H1 (cell line): ENCODE measurements around the gene CTIF. TPM values are rescaled to one million over a fixed set of nuclear protein-coding genes. Genes with fewer than 3 reads are reported as not detected.

ENCODE experiments used
- CTCF ChIA-PET: fragments of 300-600 bp; sonication (Branson Sonifier 250); formaldehyde crosslinking; loops from one replicate; lab custom pipeline; 2021; ENCODE audit not compliant: partially characterized antibody; lab: Charles Lee
- POLR2A ChIA-PET: fragments of 300-600 bp; sonication (Branson Sonifier 250); formaldehyde crosslinking; loops from one replicate; lab custom pipeline; 2021; ENCODE audit warnings: inconsistent platforms; ENCODE audit not compliant: partially characterized antibody; lab: Charles Lee
- DNase-seq, 2 experiments: peaks; one replicate each; pipeline versions ENCODE4 v3.0.0 to v3.0.0-alpha.2; 2010 to 2022; ENCODE audit warnings: low spot score in 2 of 2, low read depth in 1 of 2, mixed read lengths in 1 of 2
- FAIRE-seq: peaks from 2 replicates; lab custom pipeline; 2011; peaks lifted over from hg19 to GRCh38; lab: Jason Lieb, UNC
- H2AFZ ChIP-seq: 2 replicates; pipeline ENCODE4 v1.8.1; 2012; ENCODE audit warnings: low read length, inconsistent platforms
- H2AK5ac ChIP-seq: 2 replicates; pipeline ENCODE4 v1.6.1; 2013; ENCODE audit warnings: low read depth, low read length
- H2BK120ac ChIP-seq: replicated peaks from 2 replicates; pipeline ENCODE3; 2013; ENCODE audit warnings: low read depth, low read length, inconsistent platforms
- H2BK12ac ChIP-seq: 2 replicates; pipeline ENCODE4 v1.6.1; 2013; ENCODE audit warnings: low read depth, low read length
- H2BK15ac ChIP-seq: 2 replicates; pipeline ENCODE4 v1.6.1; 2013; ENCODE audit warnings: low read length
- H2BK20ac ChIP-seq: 2 replicates; pipeline ENCODE4 v1.6.1; 2013; ENCODE audit warnings: low read length
- H2BK5ac ChIP-seq: 2 replicates; pipeline ENCODE4 v1.6.1; 2013; ENCODE audit warnings: low read depth, low read length
- H3K14ac ChIP-seq: 2 replicates; pipeline ENCODE4 v1.6.1; 2013; ENCODE audit warnings: inconsistent platforms; ENCODE audit not compliant: insufficient read length
- H3K18ac ChIP-seq: 2 replicates; pipeline ENCODE4 v1.6.1; 2013; ENCODE audit warnings: low read length; ENCODE audit errors: extremely low read depth
- H3K23ac ChIP-seq: 2 replicates; pipeline ENCODE4 v1.6.1; 2013; ENCODE audit warnings: inconsistent platforms; ENCODE audit not compliant: insufficient read length
- H3K23me2 ChIP-seq: 2 replicates; pipeline ENCODE4 v1.6.1; 2013; ENCODE audit warnings: low read depth, low read length
- H3K27ac ChIP-seq: 2 replicates; pipeline ENCODE4 v1.6.1; 2011; ENCODE audit warnings: low read depth, low read length, inconsistent platforms
- H3K27me3 ChIP-seq, 4 experiments: replicated peaks in 1 of 4; 1 replicate in 1 of 4; 2 replicates in 3 of 4; pipeline versions ENCODE4 v1.6.1 to v1.8.1; 2011 to 2013; ENCODE audit warnings: low read length in 3 of 4, mild to moderate bottlenecking in 3 of 4, inconsistent platforms in 2 of 4, mixed read lengths in 2 of 4, moderate library complexity in 1 of 4; ENCODE audit not compliant: control insufficient read depth in 3 of 4, insufficient read depth in 3 of 4; ENCODE audit errors: extremely low read depth in 1 of 4
- H3K36me3 ChIP-seq, 4 experiments: 2 replicates each; pipeline versions ENCODE4 v1.6.1 to v1.8.1; 2011 to 2013; ENCODE audit warnings: mild to moderate bottlenecking in 4 of 4, low read length in 3 of 4, moderate library complexity in 2 of 4, control low read depth in 1 of 4, inconsistent platforms in 1 of 4; ENCODE audit not compliant: insufficient read depth in 4 of 4, control insufficient read depth in 2 of 4
- H3K4ac ChIP-seq: replicated peaks from 2 replicates; pipeline ENCODE3; 2013; ENCODE audit warnings: low read length, low read depth, mixed read lengths, inconsistent platforms; ENCODE audit not compliant: insufficient read length
- H3K4me1 ChIP-seq, 4 experiments: replicated peaks in 1 of 4; 1 replicate in 1 of 4; 2 replicates in 3 of 4; pipeline versions ENCODE4 v1.6.1 to v1.8.1; 2011 to 2013; ENCODE audit warnings: low read length in 3 of 4, inconsistent platforms in 2 of 4, mixed read lengths in 1 of 4; ENCODE audit not compliant: insufficient read depth in 4 of 4, control insufficient read depth in 3 of 4
- H3K4me2 ChIP-seq, 2 experiments: 2 replicates each; pipeline versions ENCODE4 v1.6.1 to v1.8.1; 2011 to 2013; ENCODE audit warnings: low read depth in 2 of 2, low read length in 2 of 2, control low read depth in 1 of 2, inconsistent platforms in 1 of 2, mild to moderate bottlenecking in 1 of 2; ENCODE audit not compliant: insufficient read depth in 1 of 2
- H3K4me3 ChIP-seq, 4 experiments: fragments of 200-600, 300-600 bp in 1 of 4; sonication (generic), shearing (Covaris generic), sonication (Bioruptor Twin) in 1 of 4; 2 replicates each; pipeline versions ENCODE4 v1.5.1 to v1.8.1; 2011 to 2016; ENCODE audit warnings: low read length in 4 of 4, low read depth in 3 of 4, control low read depth in 2 of 4, inconsistent platforms in 2 of 4, mild to moderate bottlenecking in 2 of 4, mixed read lengths in 1 of 4, moderate library complexity in 1 of 4; ENCODE audit not compliant: insufficient read depth in 2 of 4; ENCODE audit errors: extremely low read depth in 1 of 4
- H3K56ac ChIP-seq: replicated peaks from 2 replicates; pipeline ENCODE3; 2013; ENCODE audit warnings: low read depth, mild to moderate bottlenecking, mixed read lengths, low read length, inconsistent platforms; ENCODE audit not compliant: insufficient read length
- H3K79me1 ChIP-seq: 2 replicates; pipeline ENCODE4 v1.6.1; 2013; ENCODE audit warnings: low read depth, low read length, control low read depth
- H3K79me2 ChIP-seq, 2 experiments: 2 replicates each; pipeline versions ENCODE4 v1.6.1 to v1.8.1; 2012 to 2013; ENCODE audit warnings: low read length in 2 of 2, mild to moderate bottlenecking in 2 of 2, inconsistent platforms in 1 of 2; ENCODE audit not compliant: insufficient read depth in 2 of 2, control insufficient read depth in 1 of 2
- H3K9ac ChIP-seq, 4 experiments: replicated peaks in 1 of 4; 1 replicate in 1 of 4; 2 replicates in 3 of 4; pipeline versions ENCODE4 v1.6.1 to v1.8.1; 2011 to 2013; ENCODE audit warnings: low read depth in 3 of 4, low read length in 3 of 4, control low read depth in 2 of 4, mild to moderate bottlenecking in 2 of 4, moderate library complexity in 2 of 4, inconsistent platforms in 1 of 4; ENCODE audit errors: extremely low read depth in 1 of 4
- H3K9me3 ChIP-seq, 2 experiments: 2 replicates each; pipeline versions ENCODE4 v1.6.1 to v1.8.1; 2012 to 2013; ENCODE audit warnings: mild to moderate bottlenecking in 2 of 2, moderate library complexity in 2 of 2, control low read depth in 1 of 2, inconsistent platforms in 1 of 2, low read depth in 1 of 2, low read length in 1 of 2, mixed read lengths in 1 of 2; ENCODE audit not compliant: insufficient read depth in 2 of 2
- H4K20me1 ChIP-seq, 2 experiments: replicated peaks in 1 of 2; 2 replicates each; pipeline versions ENCODE3 to v1.8.1; 2011 to 2013; ENCODE audit warnings: inconsistent platforms in 2 of 2, low read length in 2 of 2, mild to moderate bottlenecking in 1 of 2; ENCODE audit not compliant: insufficient read depth in 2 of 2, control insufficient read depth in 1 of 2
- H4K5ac ChIP-seq: 2 replicates; pipeline ENCODE4 v1.6.1; 2013; ENCODE audit warnings: low read length, low read depth, mixed read lengths, inconsistent platforms; ENCODE audit not compliant: insufficient read length
- H4K8ac ChIP-seq: 2 replicates; pipeline ENCODE4 v1.8.0; 2013; ENCODE audit warnings: mild to moderate bottlenecking, moderate library complexity, low read length, inconsistent platforms; ENCODE audit not compliant: insufficient read depth; ENCODE audit errors: extremely low read depth
- H4K91ac ChIP-seq: replicated peaks from 2 replicates; pipeline ENCODE3; 2013; ENCODE audit warnings: low read length, mixed read lengths, inconsistent platforms; ENCODE audit not compliant: insufficient read length
- BRCA1 ChIP-seq: IDR thresholded peaks from 2 replicates; pipeline ENCODE4 v1.6.1; 2012; ENCODE audit warnings: low read depth, low read length, improper control_type of control experiment
- CHD2 ChIP-seq: IDR thresholded peaks from 2 replicates; pipeline ENCODE4 v1.6.1; 2012; ENCODE audit warnings: low read length, improper control_type of control experiment
- PHF8 ChIP-seq: fragments of 200-600 bp; sonication (generic); conservative IDR thresholded peaks from 2 replicates; pipeline ENCODE4 v1.7.1; 2012; ENCODE audit warnings: low read depth, mild to moderate bottlenecking, inconsistent platforms, low read length, moderate library complexity
- SIN3A ChIP-seq, 2 experiments: IDR thresholded peaks in 1 of 2; conservative IDR thresholded peaks in 1 of 2; 2 replicates each; pipeline ENCODE4 v1.6.1; 2011 to 2012; ENCODE audit warnings: low read length in 2 of 2, improper control_type of control experiment in 1 of 2, low read depth in 1 of 2, mild to moderate bottlenecking in 1 of 2
- SP4 ChIP-seq: IDR thresholded peaks from 2 replicates; pipeline ENCODE4 v1.6.1; 2012; ENCODE audit warnings: low read length, inconsistent platforms
- WGBS, 2 experiments: shearing (Covaris generic) in 1 of 2; methylation state at CpG; one replicate each; pipeline versions ENCODE4 v1.1.6 to v1.1.7; 2013 to 2015; ENCODE audit warnings: low lambda C conversion rate in 2 of 2, mixed read lengths in 2 of 2, inconsistent platforms in 1 of 2, low coverage in 1 of 2, missing lambda C conversion rate in 1 of 2; ENCODE audit not compliant: insufficient replicate concordance in 2 of 2, insufficient coverage in 1 of 2, insufficient read length in 1 of 2; ENCODE audit errors: extremely low coverage in 1 of 2, missing lambda C conversion rate in 1 of 2; 5-methylcytosine and 5-hydroxymethylcytosine counted together
- polyA plus RNA-seq, 7 experiments: library from polyadenylated mRNA; depleted of rRNA in 3 of 7; stranded (reverse) in 5 of 7; unstranded in 2 of 7; fragments of >200 nt in 5 of 7; fragments of 200-250 nt in 2 of 7; gene quantifications; 1 replicate in 5 of 7; 2 replicates in 1 of 7; 4 replicates in 1 of 7; pipeline versions ENCODE4 v1.2.1 to v1.2.3, GENCODE V29; 2011 to 2013; ENCODE audit warnings: missing spikeins in 2 of 7, mixed read lengths in 2 of 7
- total RNA-seq: library from RNA; stranded (reverse); fragmentation: NEBNext Ultra II Directional; extraction: Animal tissue kit (Norgen Biotek cat#: 25700); gene quantifications from 2 replicates; pipeline ENCODE4 v1.2.1, GENCODE V29; 2021

The CTIF gene
- total and polyA plus RNA-seq, 2 of the 8 experiments (the other 6 are each of a cell fraction or from before 2014, with no cell fraction given) = 9.0 to 17.8 TPM

GRCh38 chr18:48567388-48567787 lies 28.6 kb downstream of the CTIF start:
- H3K27ac ChIP-seq = no peak overlapping the region
- H3K27me3 ChIP-seq = no peaks in the 10 kb centered on the region
- H3K18ac ChIP-seq = no peak overlapping the region
- H2BK120ac ChIP-seq = no peak overlapping the region
- peaks cover 0 to 8% of the 10 kb centered on the region in 2 experiments; a peak in 1 of 4 replicates for H3K9me3 ChIP-seq
- H3K14ac ChIP-seq = no peak overlapping the region
- no peak overlapping the region for H2AK5ac ChIP-seq
- H3K4me2 ChIP-seq = no peak overlapping the region
- no peak overlapping the region for H3K9ac ChIP-seq
- H3K4ac ChIP-seq = no peak overlapping the region
- WGBS, 2 experiments = 90% methylated on average over 3 of the region's 3 CpGs; no CpG with 5 or more reads in 1 of the 2 experiments
- 0 out of 2 replicates have a peak overlapping the region, but pooled peaks have one; percentile 13 for H2BK5ac ChIP-seq
- H3K4me1 ChIP-seq = no peaks in the 10 kb centered on the region; a peak in 3 of 7 replicates
- FAIRE-seq (no peak), DNase-seq (no peak)
- H2BK15ac ChIP-seq = no peak overlapping the region
- no peak overlapping the region for H4K5ac ChIP-seq
- peaks cover 3% of the 10 kb centered on the region for H3K79me1 ChIP-seq
- no peak overlapping the region for H3K23ac ChIP-seq
- ChIA-PET POLR2A (no interaction called here), CTCF (interaction anchor here (1.0 to 1.6 kb wide), 4 partner anchors 17 to 92 kb away, joined by 3 to 5 read pairs (median 4); no protein-coding TSS in a partner anchor)
- no peak overlapping the region for H3K4me3 ChIP-seq
- no peaks in the 10 kb centered on the region for H3K23me2 ChIP-seq
- H3K36me3 ChIP-seq = no peaks in the 10 kb centered on the region
- H4K8ac ChIP-seq = no peak overlapping the region
- peaks cover 0 to 16% of the 10 kb centered on the region in 2 experiments; a peak in 1 of 4 replicates for H3K79me2 ChIP-seq
- no peak overlapping the region for H3K56ac ChIP-seq
- no peak for TF ChIP-seq PHF8
- TF ChIP-seq CHD2 = no peak
- no peak for TF ChIP-seq SP4
- TF ChIP-seq SIN3A (conservative IDR thresholded peaks at IDR 0.05 in 1 of 2, IDR thresholded peaks at IDR 0.05 in 1 of 2; ENCODE audit: low read depth in 1 of 2, low read length in 2 of 2) = no peak
- TF ChIP-seq BRCA1 = no peak
- no peak overlapping the region for H2AFZ ChIP-seq
- H4K91ac ChIP-seq = no peak overlapping the region
- H2BK20ac ChIP-seq = no peak overlapping the region
- no peak overlapping the region for H2BK12ac ChIP-seq
- H4K20me1 ChIP-seq = peaks cover 3 to 11% of the 10 kb centered on the region in 2 experiments
